Endothelial cell (in vitro differentiated cells): ENCODE measurements around the gene BRAT1. TPM values are rescaled to one million over a fixed set of nuclear protein-coding genes. Genes with fewer than 3 reads are reported as not detected.

Experiments
- DNase-seq: peaks from one replicate; pipeline ENCODE4 v3.0.0; 2021; ENCODE audit warnings: low spot score
- H3K27ac Mint-ChIP-seq: one replicate; pipeline ENCODE4 v1.8.0; 2021; ENCODE audit warnings: mixed read lengths, inconsistent platforms; ENCODE audit not compliant: unreplicated experiment
- H3K27me3 Mint-ChIP-seq: one replicate; pipeline ENCODE4 v1.8.0; 2021; ENCODE audit warnings: mild to moderate bottlenecking, moderate library complexity, mixed read lengths, inconsistent platforms; ENCODE audit not compliant: unreplicated experiment
- H3K36me3 Mint-ChIP-seq: one replicate; pipeline ENCODE4 v1.8.0; 2021; ENCODE audit warnings: mild to moderate bottlenecking, low read depth, mixed read lengths, inconsistent platforms; ENCODE audit not compliant: unreplicated experiment
- H3K4me1 Mint-ChIP-seq: one replicate; pipeline ENCODE4 v1.8.0; 2021; ENCODE audit warnings: mild to moderate bottlenecking, mixed read lengths, inconsistent platforms; ENCODE audit not compliant: unreplicated experiment
- H3K4me3 Mint-ChIP-seq: one replicate; pipeline ENCODE4 v1.8.0; 2021; ENCODE audit warnings: mild to moderate bottlenecking, mixed read lengths, inconsistent platforms; ENCODE audit not compliant: unreplicated experiment
- H3K9me3 Mint-ChIP-seq: one replicate; pipeline ENCODE4 v1.8.0; 2021; ENCODE audit warnings: mixed read lengths, inconsistent platforms; ENCODE audit not compliant: unreplicated experiment
- CTCF ChIP-seq: fragments of 200-600 bp; sonication (generic); IDR thresholded peaks from one replicate; pipeline ENCODE4 v1.5.0; 2021; ENCODE audit warnings: antibody characterized with exemption; ENCODE audit not compliant: unreplicated experiment
- total RNA-seq: library from RNA; stranded (reverse); fragmentation: NEBNext Ultra II Directional; extraction: Animal tissue kit (Norgen Biotek cat#: 25700); gene quantifications from one replicate; pipeline ENCODE4 v1.2.1, GENCODE V29; 2021; ENCODE audit not compliant: unreplicated experiment

BRAT1 gene
- total RNA-seq, 1 donor from 2014 or later = 34.0 TPM

GRCh38 chr7:2572101-2572842 lies 16.9 kb upstream of the BRAT1 start:
- H3K27ac Mint-ChIP-seq = no peak overlapping the region
- H3K36me3 Mint-ChIP-seq = peaks cover 6% of the 10 kb centered on the region
- no peaks in the 10 kb centered on the region for H3K9me3 Mint-ChIP-seq
- H3K4me3 Mint-ChIP-seq = no peak overlapping the region
- TF ChIP-seq CTCF = no peak
- peaks cover 2% of the 10 kb centered on the region for H3K27me3 Mint-ChIP-seq
- DNase-seq = no peak
- H3K4me1 Mint-ChIP-seq = no peaks in the 10 kb centered on the region

GRCh38 chr7:2571409-2571808 lies 16.1 kb upstream of the BRAT1 start:
- H3K4me1 Mint-ChIP-seq = no peaks in the 10 kb centered on the region
- H3K36me3 Mint-ChIP-seq = peaks cover 6% of the 10 kb centered on the region
- no peak overlapping the region for H3K27ac Mint-ChIP-seq
- H3K9me3 Mint-ChIP-seq = no peaks in the 10 kb centered on the region
- no peak for TF ChIP-seq CTCF
- DNase-seq = no peak
- H3K4me3 Mint-ChIP-seq = no peak overlapping the region
- peaks cover 2% of the 10 kb centered on the region for H3K27me3 Mint-ChIP-seq

- H3K36me3 Mint-ChIP-seq = peaks cover 6% of the 10 kb centered on the region
- H3K27me3 Mint-ChIP-seq = no peaks in the 10 kb centered on the region
- H3K4me1 Mint-ChIP-seq = no peaks in the 10 kb centered on the region
- H3K4me3 Mint-ChIP-seq = no peak overlapping the region
- DNase-seq = no peak
- H3K27ac Mint-ChIP-seq = no peak overlapping the region
- H3K9me3 Mint-ChIP-seq = no peaks in the 10 kb centered on the region
- no peak for TF ChIP-seq CTCF
Measured at GRCh38 chr7:2570021-2570420, 14.7 kb upstream of the BRAT1 start.

- Mint-ChIP-seq H3K27ac (no peak overlapping the region), H3K9me3 (no peaks in the 10 kb centered on the region), H3K36me3 (peaks cover 6% of the 10 kb centered on the region), H3K27me3 (peaks cover 2% of the 10 kb centered on the region), H3K4me3 (no peak overlapping the region), H3K4me1 (no peaks in the 10 kb centered on the region)
- TF ChIP-seq CTCF = no peak
- no peak for DNase-seq
Measured at GRCh38 chr7:2569421-2569820, 14.1 kb upstream of the BRAT1 start.

- Mint-ChIP-seq H3K27ac (no peak overlapping the region), H3K4me3 (no peak overlapping the region), H3K4me1 (no peaks in the 10 kb centered on the region), H3K36me3 (peaks cover 6% of the 10 kb centered on the region), H3K27me3 (peaks cover 2% of the 10 kb centered on the region), H3K9me3 (no peaks in the 10 kb centered on the region)
- no peak for TF ChIP-seq CTCF
- no peak for DNase-seq
Measured at GRCh38 chr7:2568521-2569223, 13.3 kb upstream of the BRAT1 start.
